HepG2 (cell line): Measurements from ENCODE around the gene SURF2. TPM values are rescaled to one million over a fixed set of nuclear protein-coding genes. Genes with fewer than 3 reads are reported as not detected.

ENCODE experiments used
- CTCF ChIP-seq: sonication (generic); formaldehyde crosslinking; IDR thresholded peaks from 2 replicates; pipeline ENCODE4 v1.5.0; 2020; ENCODE audit warnings: mild to moderate bottlenecking, missing genetic modification reagents, moderate library complexity
- MXI1 ChIP-seq: IDR thresholded peaks from 3 replicates; pipeline ENCODE4 v1.6.1; 2012; ENCODE audit warnings: low read depth, low read length, inconsistent platforms, borderline replicate concordance
- MYPOP ChIP-seq: sonication (generic); formaldehyde crosslinking; IDR thresholded peaks from 2 replicates; pipeline ENCODE4 v1.8.1; 2023; ENCODE audit warnings: mild to moderate bottlenecking, moderate library complexity, missing genetic modification reagents
- NCOA2 ChIP-seq: sonication (generic); formaldehyde crosslinking; IDR thresholded peaks from 2 replicates; pipeline ENCODE4 v1.8.0; 2022; ENCODE audit warnings: inconsistent platforms
- THAP7 ChIP-seq: sonication (generic); formaldehyde crosslinking; IDR thresholded peaks from 2 replicates; pipeline ENCODE4 v1.8.1; 2023; ENCODE audit warnings: mild to moderate bottlenecking, missing genetic modification reagents
- TMF1 ChIP-seq: sonication (generic); formaldehyde crosslinking; IDR thresholded peaks from 2 replicates; pipeline ENCODE4 v1.8.1; 2022; ENCODE audit warnings: low read depth, missing genetic modification reagents
- ZBTB8A ChIP-seq: sonication (generic); formaldehyde crosslinking; IDR thresholded peaks from 2 replicates; pipeline ENCODE4 v1.4.0; 2020; ENCODE audit warnings: mild to moderate bottlenecking, low read depth, missing genetic modification reagents, borderline replicate concordance
- ZFP90 ChIP-seq: sonication (generic); formaldehyde crosslinking; IDR thresholded peaks from 2 replicates; pipeline ENCODE4 v1.8.0; 2022; ENCODE audit warnings: missing genetic modification reagents, mild to moderate bottlenecking, inconsistent platforms, borderline replicate concordance
- ZNF142 ChIP-seq: sonication (generic); formaldehyde crosslinking; IDR thresholded peaks from 2 replicates; pipeline ENCODE4 v1.4.0; 2020; ENCODE audit warnings: missing genetic modification reagents
- ZNF232 ChIP-seq: sonication (generic); formaldehyde crosslinking; IDR thresholded peaks from 2 replicates; pipeline ENCODE4 v1.4.0; 2020; ENCODE audit warnings: missing genetic modification reagents, borderline replicate concordance
- ZNF556 ChIP-seq: sonication (generic); formaldehyde crosslinking; IDR thresholded peaks from 2 replicates; pipeline ENCODE4 v1.4.0; 2020; ENCODE audit warnings: mild to moderate bottlenecking, missing genetic modification reagents, borderline replicate concordance
- ZNF598 ChIP-seq: sonication (generic); formaldehyde crosslinking; IDR thresholded peaks from 2 replicates; pipeline ENCODE4 v1.5.1; 2020; ENCODE audit warnings: mild to moderate bottlenecking, missing genetic modification reagents, borderline replicate concordance
- ZNF678 ChIP-seq: sonication (generic); formaldehyde crosslinking; IDR thresholded peaks from 2 replicates; pipeline ENCODE4 v1.4.0; 2020; ENCODE audit warnings: mild to moderate bottlenecking, missing genetic modification reagents
- ZNF704 ChIP-seq: sonication (generic); formaldehyde crosslinking; IDR thresholded peaks from 2 replicates; pipeline ENCODE4 v1.8.1; 2023; ENCODE audit warnings: mild to moderate bottlenecking, inconsistent platforms, moderate library complexity, missing genetic modification reagents, borderline replicate concordance
- ZNF746 ChIP-seq: sonication (generic); formaldehyde crosslinking; IDR thresholded peaks from 2 replicates; pipeline ENCODE4 v1.8.0; 2022; ENCODE audit warnings: mild to moderate bottlenecking, missing genetic modification reagents
- ZSCAN12 ChIP-seq: sonication (generic); formaldehyde crosslinking; IDR thresholded peaks from 2 replicates; pipeline ENCODE4 v1.9.0; 2021; ENCODE audit warnings: mild to moderate bottlenecking, missing genetic modification reagents
- ZZZ3 ChIP-seq: sonication (generic); formaldehyde crosslinking; IDR thresholded peaks from 2 replicates; pipeline ENCODE4 v1.4.0; 2020; ENCODE audit warnings: missing genetic modification reagents, mild to moderate bottlenecking, borderline replicate concordance
- polyA plus RNA-seq, 8 experiments: library from polyadenylated mRNA; depleted of rRNA in 3 of 8; stranded (reverse) in 7 of 8; unstranded in 1 of 8; fragments of >200 nt; fragmentation: Illumina TruSeq in 4 of 8; extraction: Trizol in 4 of 8; gene quantifications; 2 replicates each; pipeline versions ENCODE4 v1.2.1 to v1.2.3, GENCODE V29; 2011 to 2016; ENCODE audit warnings: low read depth in 4 of 8, missing spikeins in 1 of 8, mixed read lengths in 1 of 8; ENCODE audit not compliant: insufficient read depth in 1 of 8
- total RNA-seq, 5 experiments: library from RNA; depleted of rRNA; stranded (reverse); fragments of >200 nt; fragmentation: Illumina TruSeq; extraction: Trizol; gene quantifications; 2 replicates each; pipeline ENCODE4 v1.2.3, GENCODE V29; 2016; ENCODE audit warnings: low read depth in 1 of 5

The SURF2 gene
- total and polyA plus RNA-seq, 2 of the 13 experiments (the other 11 are each of a cell fraction or from before 2014, with no cell fraction given): 6.3 to 13.6 TPM

DNA sequence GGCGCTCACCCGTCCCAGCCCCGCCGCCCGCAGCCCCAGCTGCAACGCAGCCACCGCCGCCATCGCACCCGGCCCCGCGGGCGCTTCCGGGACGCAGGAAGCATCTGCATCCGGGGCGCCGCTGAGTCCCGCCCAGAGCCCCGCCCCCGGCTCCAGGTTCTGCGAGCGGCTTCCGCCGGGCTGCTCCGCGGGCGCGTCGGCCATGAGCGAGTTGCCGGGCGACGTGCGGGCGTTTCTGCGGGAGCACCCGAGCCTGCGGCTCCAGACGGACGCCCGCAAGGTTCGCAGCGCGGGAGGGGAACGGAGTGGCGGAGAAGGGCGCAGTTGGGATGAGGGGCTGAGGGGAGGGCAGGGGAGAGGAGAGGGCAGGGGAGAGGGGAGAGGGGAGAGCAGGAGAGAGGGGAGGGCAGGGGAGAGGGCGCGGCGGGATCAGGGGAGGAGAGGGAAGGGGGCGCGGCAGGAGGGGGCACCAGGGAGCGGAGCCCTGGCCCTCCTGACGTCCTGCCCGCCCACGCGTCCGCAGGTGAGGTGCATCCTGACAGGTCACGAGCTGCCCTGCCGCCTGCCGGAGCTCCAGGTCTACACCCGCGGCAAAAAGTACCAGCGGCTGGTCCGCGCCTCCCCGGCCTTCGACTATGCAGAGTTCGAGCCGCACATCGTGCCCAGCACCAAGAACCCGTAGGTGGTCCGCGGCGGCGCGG is at the start of gene SURF2, which contains the start of gene SURF1 (continued):
- TF ChIP-seq CTCF (CRISPR knock-in tag) (peak; percentile 48), ZFP90 (CRISPR knock-in tag) (peak; percentile 62; the same call in 1 of the 2 replicates), ZNF704 (0 out of 2 replicates have a peak, but pooled peaks have one; percentile 48), ZNF746 (CRISPR knock-in tag) (peak; percentile 70), THAP7 (CRISPR knock-in tag) (no peak), ZZZ3 (CRISPR knock-in tag) (no peak; the same call in 1 of the 2 replicates), ZNF598 (CRISPR knock-in tag) (0 out of 2 replicates have a peak, but pooled peaks have one; percentile 47), ZBTB8A (no peak), MXI1 (peak; percentile 66; the same call in 1 of the 3 replicates), TMF1 (CRISPR knock-in tag) (peak; percentile 42; the same call in 1 of the 2 replicates), ZNF232 (CRISPR knock-in tag) (peak; percentile 55; the same call in 1 of the 2 replicates), ZNF678 (CRISPR knock-in tag) (peak; percentile 69; the same call in 1 of the 2 replicates), MYPOP (CRISPR knock-in tag) (no peak), NCOA2 (CRISPR knock-in tag) (no peak), ZNF142 (CRISPR knock-in tag) (0 out of 2 replicates have a peak, but pooled peaks have one; percentile 40), ZSCAN12 (no peak), ZNF556 (CRISPR knock-in tag) (0 out of 2 replicates have a peak, but pooled peaks have one; percentile 16)
